Pons (tissue), 1 donor: ENCODE data around the gene PXDN.

Experiments used
- DNase-seq: peaks from one replicate; pipeline ENCODE4 v3.0.0-alpha.2; 2016; ENCODE audit warnings: low spot score

Gene PXDN

DNA sequence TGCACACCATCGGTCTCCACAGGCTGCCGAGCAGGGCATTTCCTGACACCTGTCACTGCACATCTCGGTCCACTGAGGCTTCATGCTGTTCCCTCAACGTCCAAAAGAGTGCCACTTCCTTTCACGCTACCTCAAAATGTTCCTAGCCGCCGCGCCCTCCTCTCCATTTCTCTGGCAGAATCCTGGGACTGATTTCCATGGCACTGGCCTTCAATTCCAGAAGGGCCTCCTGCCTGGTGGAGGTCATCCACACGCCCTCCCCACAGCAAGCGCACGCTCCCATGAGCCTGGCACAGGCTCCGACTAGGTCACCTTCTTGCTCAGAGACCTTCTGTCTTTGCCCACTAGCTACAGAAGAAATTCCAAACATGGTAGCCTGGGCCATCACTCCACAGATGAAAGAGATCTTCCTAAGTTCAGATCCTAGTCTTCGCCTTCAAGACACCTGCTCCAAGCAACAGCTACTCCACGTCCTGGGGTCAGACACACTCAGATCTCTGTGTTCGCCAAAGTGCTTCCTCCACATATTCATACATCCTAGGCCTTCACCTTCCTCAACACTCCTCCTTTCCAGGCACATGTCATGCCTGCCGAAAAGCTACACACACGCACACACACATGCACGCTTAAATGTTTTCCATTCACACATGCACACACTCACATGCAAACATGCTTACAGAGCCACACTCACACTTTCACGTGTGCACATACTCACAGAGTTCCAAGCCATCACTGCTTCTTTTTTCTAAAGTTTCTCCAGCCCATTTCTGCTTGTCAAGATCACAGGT, 94.0 kb downstream of the PXDN start:
- DNase-seq: no peak

DNA sequence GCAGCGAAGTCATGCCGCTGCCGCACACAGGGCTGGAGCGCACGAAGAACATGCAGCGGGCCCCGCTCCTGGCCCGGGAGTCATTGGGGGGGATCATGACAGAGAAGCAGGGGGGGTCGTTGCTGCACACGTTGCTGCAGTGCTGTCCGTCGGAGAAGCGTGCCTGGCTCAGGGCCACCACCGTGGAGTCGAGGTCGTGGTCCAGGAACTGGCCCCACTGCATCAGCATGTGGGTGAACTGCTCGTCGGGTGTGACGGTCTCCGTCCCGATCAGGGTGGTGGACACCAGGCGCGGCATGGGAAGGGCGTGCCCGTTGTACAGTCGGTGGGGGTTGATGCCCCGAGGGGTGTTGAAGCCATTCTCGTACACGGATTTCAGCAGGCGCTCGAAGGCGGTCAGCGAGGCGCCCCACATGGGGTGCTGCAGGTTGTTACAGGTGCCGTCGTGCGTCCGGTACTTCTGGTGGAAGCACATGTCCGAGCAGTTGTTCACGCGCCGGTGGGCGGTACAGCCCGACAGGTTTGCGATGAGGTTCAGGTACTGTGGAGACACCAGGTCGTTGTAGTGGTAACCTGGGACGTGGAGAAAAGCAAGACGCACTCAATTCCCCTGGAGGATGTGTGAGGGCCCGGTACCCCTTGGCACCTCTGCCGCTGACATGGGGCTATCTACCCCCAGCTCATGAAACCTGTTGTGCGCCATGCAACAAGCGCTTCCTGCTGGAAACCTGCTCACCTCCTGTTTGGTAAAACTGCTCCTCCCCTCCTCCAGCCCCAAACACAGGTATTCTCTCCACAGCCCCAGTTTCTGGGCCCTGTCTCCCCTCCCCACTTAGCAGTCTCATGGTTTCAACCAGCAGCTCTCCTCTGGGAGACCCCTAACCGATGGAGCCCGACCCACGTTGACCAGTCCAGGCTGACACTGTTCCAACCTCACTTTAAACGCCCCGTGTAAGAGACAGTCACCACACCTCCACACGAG, 94.9 kb downstream of the PXDN start:
- DNase-seq: no peak

DNA sequence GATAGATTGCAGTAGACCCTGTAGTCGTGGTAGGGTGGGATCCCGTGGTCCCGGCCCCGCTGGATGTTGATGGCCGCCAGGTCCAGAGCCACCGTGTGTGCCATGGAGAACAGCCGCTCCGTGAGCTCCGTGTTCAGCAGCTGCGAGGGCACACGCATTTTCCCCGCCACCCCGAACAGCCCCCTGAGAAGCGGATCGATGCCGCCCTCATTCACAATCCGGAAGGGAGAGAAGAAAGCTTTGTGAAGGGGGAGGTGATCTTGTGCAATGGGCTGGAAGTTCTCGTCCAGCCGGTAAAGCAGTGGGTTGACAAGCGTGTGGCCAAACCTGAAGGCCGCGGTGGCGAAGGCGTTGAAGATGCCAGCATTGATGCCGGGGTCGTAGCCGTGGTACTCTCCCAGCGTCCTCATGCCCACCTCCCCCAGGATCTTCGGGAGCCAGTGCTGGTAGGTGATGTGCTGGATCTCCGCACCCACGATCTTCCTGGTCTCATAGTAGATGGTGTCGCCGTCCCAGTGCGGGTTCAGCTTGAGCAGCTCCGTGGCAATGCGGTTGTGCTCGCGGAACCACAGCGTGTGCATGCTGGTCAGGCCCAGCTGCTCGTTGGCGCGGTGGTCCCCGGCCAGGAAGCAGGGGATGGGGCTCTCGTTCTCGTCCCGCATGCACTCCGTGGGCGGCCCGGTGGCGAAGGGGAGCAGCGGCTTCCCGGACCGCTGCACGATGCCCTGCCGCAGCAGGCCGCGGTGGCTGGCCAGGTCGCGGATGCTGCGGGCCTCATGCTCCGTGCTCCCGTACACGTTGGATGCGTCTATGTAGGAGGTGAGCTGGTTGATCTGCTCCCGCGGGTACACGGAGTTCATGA, 95.8 kb downstream of the PXDN start:
- no peak for DNase-seq

DNA sequence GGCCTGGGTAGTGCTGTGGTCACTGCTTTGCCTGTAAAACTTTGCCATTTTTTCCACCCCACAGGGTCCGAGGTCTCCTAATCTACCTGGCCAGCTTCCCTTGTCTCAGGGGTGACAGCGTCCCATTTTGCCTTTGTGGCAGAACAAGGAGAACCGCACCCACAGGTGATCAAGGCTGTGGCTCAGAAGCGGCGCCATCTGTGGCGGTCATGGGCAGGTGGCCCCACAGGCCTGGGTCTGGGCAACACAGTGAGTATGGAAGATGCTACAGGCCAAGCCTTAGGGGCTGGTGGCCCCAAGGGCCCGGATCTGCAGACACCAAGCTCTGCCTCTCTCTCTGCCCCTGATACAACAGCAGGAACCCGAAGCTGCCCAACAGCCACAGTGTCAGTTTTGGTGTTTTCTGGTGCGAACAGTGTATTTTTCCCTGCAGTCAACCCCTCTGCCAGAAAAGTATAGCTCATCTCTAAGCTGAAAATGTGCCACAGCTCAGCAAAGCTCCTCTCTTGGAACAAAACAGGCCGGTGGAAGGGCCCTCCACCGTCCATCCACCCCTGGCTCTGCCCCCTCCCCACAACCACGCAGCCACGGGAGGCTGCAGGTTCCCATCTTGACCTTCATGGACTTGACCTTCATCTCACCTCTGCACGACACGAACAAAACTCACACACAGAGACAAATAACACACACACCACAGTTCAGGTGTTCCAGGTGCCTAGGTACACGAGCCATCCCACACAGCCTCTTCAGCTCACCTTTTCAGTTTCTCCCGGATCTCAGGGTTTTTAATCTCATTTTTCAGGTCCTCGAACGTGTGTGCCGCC, 96.7 kb downstream of the PXDN start:
- DNase-seq: no peak

DNA sequence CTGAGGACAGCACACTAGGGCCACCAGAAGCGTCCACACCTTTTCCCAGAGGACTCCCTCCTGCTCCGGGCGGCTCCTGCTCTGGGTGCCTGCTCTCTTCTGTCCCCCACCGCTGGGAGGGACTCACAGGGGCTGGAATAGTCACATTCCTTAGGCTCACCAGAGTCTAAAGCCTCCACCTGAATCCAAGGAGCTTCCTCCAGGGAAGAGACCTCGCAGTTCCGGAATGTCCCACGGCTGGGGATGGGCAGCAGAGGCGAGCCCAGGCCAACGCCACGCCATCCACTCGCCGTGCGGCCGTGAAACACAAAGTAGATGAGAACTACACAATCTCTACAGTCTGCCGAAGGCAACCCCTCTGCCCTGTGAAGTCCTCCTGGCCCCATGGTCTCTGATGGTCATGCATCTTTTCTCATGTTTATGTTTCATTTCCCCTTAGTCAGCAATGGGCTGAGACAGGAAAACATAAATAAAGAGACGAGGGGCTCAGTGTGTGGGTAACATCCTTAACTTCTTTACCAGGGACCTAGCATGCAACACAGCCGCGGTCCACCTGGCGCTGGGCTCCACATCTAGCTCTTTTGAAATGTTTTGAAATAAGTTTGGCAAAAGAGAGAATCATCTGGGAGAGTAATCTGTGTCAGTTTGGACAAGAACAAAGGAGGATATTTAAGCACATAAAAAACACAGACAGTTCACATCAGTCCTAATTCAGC, 98.4 kb downstream of the PXDN start:
- DNase-seq: no peak

DNA sequence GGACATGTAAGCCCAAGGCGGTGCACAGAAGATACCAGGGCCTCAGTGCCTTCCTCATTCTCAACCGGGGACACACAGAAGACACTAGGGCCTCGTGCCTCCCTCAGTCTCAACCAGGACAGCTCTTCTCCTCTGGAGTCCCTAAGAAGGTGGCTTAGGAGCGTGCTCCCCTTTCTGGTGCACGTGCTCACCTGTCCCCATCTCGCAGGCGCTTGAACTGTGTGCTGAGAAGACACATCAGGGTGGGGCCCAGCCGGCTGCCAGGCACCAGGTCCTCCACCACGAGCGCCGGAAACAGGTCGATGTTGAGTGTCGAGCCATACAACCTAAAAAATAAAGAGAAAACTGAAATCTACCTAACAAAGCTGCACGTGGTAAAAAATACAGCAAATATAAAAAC, 99.9 kb downstream of the PXDN start:
- DNase-seq: no peak

DNA sequence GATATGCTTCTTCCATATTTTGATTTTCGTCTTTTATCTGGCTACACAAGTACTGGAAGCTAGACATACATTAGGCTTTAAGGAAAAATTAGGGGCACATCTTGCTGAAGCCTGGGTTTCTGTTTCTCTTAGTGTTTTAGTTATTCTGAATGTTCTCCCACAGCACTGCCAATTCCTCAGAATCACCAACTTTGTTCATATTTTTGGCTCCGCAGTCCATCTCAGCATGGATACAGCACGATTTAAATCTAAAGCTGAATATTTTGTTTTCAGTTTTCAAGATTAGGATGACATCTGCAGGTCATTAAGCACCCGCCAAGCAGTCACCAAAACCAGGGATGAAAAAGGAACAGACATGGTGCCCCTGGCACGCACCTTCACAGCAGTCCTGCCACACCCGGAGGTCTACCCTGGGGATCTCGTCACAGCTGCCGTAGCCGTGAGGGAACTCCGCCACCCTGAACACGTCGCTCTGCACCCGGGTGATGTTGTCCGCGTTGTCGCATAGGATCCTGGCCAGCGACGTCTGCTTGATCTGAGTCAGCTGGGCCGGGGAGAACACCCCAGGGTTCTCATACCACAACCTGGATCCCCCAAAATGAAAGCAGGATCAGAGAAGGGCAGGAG, 101.2 kb downstream of the PXDN start:
- DNase-seq: no peak

DNA sequence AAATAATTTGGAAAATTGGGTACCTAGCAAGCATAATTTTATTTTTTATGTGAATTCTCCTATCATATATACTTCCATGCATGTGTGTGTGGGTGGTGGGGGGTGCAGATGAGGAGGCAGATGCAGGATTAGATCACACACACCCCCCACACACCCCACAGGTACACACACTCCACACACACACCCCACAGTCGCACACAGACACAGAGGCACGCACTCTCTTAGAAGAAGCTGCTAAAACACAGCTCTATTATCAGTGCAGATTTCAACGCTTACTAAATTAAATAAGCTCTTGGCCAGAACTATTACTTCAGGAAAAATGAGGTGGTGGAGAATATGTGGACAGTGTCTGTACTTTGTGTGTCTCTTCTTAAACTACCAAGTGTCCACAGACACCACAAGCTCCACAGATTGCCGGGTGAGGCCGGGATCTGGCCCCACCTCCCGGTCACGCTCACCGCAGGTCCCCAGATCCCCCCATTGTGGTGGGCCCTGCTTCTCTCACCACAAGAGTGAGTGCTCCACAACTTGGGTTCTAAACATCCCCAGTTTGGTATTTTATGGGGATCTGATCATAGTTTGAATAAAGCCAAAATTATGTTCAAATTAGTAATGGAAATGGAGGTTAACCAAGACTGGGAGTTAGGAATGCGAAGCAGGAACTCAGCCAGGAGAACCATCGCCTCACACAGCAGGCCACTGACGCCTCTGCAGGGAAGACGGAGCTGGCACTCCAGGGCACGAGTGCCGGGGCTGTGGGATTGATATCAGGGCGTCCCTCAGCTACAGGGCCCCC, 102.1 kb downstream of the PXDN start:
- no peak for DNase-seq

DNA sequence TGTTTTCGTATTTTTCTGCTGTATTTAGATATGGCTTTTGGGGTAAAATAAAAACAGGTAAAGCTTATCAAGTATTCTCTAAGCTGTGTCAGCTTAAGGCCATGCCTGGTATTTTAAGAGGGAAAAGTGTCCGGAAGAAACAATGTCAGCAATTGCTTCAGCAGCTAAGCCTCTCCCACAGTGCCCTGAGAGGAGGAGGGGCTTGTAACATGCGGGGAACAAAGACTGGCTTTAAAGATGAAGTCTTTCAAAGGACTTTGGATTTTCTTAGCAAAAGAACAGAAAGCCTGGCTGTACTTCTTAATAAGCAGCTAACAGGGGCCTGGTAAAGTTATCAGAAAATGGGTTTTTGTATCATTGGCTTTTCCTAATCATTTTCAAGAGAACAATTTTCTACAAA, 102.8 kb downstream of the PXDN start:
- peak; percentile 21 for DNase-seq

DNA sequence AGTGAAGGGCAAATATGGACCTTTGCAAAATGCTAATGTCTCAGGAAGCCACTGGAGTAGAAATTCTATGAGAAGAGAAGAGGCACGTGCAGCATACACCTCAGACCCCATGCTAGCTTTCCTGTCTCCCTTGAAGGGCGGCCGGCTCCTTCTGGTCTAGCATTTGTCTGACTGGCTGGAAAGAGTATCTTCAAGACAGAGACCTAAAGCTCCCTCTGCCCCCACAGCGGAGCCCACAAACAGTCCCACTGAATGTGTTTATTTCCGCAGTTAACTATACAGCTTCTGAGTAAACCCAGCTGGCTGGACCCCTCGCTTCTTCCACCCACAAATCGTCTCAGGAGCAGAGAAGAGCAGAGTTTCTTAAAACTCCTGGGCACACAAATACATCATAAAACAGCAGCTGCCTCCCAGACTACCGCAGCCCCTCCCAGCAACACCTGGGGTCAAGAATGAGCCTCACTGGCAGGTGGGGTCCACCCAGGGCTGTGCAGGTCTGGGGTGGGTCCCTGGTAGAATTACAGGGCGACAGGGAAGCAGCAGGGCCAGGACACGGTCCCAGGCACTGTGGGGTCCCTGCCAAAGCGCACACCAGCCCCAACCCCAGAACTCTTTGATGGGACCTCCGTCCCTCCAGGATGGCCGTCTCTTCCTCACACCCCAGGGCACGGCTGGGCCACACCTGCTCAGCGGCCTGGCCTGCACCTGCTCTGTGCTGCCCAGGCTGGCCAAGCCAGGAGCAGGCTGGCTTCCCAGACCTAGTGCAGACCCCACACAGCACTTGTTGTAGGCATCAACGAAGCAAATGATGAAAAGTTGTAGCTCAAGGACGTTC, 103.8 kb downstream of the PXDN start:
- no peak for DNase-seq

DNA sequence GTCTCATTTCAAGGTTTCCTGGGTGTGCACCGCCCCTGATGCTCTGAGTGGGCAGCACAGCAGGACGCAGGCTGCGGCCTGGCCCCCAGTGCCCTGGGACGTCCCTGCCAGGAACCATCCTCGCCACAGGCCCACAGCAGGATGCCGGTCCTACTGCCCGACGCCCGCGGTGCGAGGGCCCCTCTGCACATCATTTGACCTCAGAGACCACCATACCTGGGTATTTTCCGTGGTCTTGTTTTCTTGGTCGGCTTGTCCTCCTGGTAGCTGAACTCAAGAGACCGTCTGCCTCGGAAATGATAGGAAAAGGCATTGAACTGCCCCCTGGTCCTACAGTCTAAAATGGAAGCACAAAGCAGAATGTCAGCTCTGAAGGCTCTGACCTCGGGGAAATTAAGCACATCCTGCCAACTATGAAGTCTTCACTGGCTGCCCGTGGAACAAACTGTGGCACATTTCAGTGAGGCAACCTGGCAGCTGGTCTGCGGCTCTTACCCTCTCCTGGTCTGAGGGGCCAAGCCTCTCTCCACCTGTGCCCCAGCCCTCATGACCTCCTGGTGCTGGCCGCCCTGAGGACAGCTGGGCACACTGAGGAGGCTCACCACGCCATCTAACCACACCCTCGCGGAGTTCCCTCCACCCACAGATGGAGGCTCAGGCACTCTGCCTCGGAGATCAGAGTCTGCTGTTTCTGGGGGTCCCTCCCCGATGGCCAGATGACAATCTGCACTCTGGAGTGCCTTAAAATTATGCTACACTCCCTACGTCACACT, 105.0 kb downstream of the PXDN start:
- no peak for DNase-seq

DNA sequence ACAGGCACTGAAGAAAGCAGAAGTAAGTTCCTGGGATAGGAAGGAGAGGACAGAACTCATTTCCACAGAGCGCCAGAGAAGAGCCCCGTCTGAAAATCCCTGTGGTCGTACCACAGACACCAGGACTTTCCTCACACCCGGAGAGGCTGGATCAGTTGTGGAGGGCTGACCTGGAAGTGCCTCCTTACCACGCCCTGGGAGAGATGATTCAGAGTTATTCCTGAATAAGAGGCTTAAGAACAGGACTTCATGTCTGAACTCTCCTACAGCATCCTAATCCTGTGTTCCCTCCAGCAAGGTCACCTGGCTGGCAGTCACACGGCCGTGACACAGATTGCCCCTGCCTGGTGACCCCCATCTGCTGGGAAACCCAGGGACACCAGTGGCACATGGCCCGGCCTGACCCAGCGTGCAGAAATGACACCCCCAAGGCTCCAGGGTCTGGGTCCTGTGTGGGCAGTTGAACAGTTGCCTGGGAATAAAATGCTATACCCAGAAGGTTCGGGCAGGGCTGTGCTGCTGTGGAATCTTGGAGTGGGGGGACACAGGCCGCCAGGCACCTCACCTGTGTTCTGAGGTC, 105.9 kb downstream of the PXDN start:
- DNase-seq: no peak

DNA sequence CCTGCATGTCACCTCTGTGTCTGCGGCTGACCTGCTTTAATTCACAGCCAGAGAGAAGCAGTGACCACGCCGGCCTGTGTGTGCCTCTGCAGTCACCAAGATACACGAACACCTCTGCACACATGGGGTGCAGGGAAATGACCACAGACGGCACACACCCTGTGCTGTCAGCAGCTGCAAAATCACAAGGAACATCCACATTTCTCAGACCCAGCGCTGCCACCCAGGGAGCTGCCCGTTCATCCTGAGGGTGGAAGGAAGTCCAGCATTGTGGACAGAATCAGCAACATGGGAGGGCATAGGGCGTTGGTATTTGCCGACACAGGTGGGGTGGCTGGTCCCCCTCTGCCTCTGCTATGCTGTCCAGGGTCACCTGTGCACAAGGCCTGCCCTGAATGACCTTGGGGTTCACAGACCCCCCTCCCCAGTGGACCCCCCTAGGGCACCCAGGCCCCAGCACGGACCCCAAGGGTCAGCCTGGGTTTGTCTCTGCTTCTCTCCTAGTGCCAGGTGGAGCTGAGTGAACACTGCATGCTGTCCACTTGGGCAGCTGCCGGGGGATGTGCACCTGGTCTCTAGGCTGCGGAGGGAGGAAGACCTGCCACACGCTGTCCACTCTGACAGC, 107.4 kb downstream of the PXDN start:
- DNase-seq: no peak

DNA sequence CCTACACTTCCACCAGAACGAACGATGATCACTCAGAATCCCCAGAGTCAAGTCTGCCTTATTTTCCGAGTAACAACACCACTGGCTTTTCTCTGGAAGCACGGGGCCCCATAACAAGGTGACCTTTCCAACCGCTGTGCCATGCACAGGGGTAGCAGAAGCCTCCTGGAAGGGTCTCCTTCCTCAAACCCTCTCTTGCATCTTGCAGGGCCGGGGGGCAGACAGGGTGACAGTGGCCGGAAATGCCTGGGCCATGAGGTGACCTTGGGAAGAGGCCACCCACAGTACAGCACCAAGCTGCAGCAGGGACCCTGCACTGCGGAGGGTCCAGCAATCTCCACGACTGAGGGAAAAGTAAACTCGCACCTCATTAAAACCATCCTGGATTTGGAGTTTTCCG, 108.5 kb downstream of the PXDN start:
- no peak for DNase-seq

DNA sequence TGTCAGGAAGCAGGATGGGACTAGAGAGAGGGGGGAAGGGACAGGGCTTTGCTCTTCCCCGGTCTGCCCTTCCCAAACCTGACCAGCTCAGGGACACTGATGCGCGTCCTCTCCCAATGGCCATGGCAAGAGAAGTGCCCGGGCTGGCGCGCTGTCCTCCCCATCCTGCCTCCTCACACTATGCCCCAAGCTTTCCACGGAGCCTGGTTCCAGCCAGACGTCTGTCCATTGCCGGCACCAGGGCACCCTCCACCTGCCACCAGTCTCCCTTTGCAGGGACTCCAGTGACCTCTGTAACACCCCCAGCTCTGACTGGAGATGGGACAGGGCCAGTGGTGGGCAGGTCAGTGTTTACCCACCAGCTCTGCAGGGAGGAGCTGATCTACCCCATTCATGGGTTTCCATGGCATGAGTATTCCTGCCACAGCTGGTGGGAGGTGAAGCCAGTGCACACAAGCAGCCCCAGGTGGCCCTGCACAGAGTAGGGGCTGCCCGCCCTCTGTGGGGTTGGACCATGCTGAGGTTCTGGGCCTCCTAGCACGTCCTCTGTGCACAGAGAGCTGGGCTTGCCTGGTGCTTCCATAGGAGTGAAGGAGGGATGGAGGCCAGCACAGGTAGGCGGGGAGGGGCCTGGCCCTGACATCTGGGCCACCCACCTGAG, 109.5 kb downstream of the PXDN start:
- DNase-seq: no peak

DNA sequence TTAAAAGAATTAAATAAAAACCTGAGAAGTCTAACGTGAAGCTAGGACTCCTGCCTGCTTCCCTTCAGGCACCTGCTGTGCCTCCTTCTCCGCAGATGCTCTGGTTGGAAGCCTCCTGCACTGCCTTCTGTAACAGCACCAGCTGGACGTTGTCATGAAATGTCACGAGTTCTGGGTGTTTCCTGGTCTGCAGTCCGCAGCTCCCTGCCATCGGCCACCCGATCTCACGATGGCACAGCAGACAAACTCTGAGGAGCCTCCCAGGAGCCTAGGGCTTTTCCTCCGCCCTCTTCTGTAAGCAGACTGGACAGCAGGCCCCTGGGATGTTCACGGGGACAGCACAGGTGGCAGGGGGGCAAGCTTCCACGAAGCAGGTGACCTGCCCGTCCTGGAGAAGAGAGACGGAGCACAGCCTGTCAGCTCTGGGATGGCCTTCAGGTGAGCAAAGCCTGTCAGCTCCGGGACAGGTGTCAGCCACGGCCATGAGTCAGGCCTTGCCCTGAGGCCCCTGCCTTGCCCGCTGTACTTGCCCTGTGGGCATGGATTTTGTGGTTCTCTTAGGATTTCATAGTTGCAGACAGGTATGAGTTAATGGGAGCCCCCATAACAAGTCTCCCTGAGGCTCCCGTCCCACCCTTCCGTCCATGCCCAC, 110.3 kb downstream of the PXDN start:
- DNase-seq: no peak
